ENCODE results near the gene AKT1S1.

The AKT1S1 gene

DNA sequence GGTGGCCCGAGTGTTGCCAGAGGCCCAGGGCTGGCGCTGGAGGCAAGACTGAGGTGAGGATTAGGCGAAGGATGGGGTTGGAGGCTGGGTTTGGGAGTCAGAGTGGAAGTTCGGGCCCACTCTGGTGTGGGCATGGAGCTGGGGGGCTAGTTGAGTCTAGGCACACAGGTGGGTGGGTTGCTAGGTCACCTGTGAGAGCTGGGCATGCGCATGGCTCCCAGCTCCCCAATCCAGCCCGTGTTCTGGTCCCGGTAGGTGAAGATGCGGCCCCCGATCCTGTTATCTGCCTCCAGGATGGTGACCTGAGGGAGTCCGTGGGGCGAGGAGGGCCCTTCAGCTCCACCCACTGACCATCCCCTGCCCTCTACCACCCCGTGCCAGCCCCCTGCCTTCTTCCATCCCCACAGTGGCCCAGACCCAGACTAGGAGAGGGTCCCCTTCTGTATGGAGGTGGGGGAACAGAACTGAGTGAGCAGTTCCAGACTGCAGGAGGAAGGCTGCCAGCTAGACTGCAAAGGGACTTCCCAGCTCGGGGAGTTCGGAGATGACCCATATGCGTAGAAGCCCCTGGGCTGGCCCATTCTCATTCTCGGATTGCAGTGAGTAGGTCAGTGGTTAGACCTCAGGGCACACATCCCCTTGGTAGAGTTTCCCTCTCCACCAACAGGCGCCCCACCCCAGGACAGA lies 17.9 kb upstream of the AKT1S1 start:
- TF ChIP-seq POLR2AphosphoS5 (IDR thresholded peaks at IDR 0.05; ENCODE audit: low read depth, low read length) (no peak), REST (IDR thresholded peaks at IDR 0.05; ENCODE audit: insufficient read depth in 1 of 2, low read depth in 2 of 2, low read length in 2 of 2) (no peak), SIN3A (IDR thresholded peaks at IDR 0.05; ENCODE audit: borderline replicate concordance, insufficient read depth, low read length) (no peak), FOXP2 (optimal IDR thresholded peaks at IDR 0.05; ENCODE audit: borderline replicate concordance, extremely low read depth, extremely low read length, insufficient read depth) (no peak), TAF1 (IDR thresholded peaks at IDR 0.05; ENCODE audit: borderline replicate concordance, insufficient read depth, low read length) (no peak)

DNA sequence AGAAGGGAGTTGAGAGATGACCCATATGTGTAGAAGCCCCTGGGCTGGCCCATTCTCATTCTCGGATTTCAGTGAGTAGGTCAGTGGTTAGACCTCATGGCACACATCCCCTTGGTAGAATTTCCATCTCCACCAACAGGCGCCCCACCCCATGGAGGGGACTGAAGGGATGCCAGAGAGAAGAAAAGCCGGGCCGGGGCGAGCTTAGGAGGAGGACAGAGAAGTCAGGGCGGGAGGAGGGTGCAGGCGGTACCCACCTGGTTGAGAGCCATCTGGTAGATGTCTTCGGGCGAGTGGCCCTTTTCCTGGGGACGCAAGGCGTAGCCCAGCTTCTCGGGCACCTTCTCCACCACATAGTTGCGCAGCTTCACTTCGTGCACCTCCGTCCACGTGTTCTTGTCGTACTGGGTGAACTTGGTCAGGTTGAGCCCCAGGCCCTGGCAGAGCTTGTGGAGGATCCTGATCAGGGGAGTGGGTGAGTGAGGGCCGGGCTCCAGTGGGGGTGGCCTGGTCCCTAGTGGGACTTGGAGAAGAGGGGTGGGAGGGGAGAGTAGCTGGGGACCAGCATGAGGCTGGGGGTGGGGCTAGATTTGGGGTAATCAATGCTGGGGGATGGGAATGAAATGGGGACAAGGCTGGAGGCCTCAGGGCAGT lies 17.0 kb upstream of the AKT1S1 start:
- no peak for TF ChIP-seq POLR2AphosphoS5 (IDR thresholded peaks at IDR 0.05; ENCODE audit: low read depth, low read length)
- no peak for TF ChIP-seq SIN3A (IDR thresholded peaks at IDR 0.05; ENCODE audit: borderline replicate concordance, insufficient read depth, low read length)
- no peak for TF ChIP-seq REST (IDR thresholded peaks at IDR 0.05; ENCODE audit: insufficient read depth in 1 of 2, low read depth in 2 of 2, low read length in 2 of 2)
- TF ChIP-seq TAF1 (IDR thresholded peaks at IDR 0.05; ENCODE audit: borderline replicate concordance, insufficient read depth, low read length), result no peak
- no peak for TF ChIP-seq FOXP2 (optimal IDR thresholded peaks at IDR 0.05; ENCODE audit: borderline replicate concordance, extremely low read depth, extremely low read length, insufficient read depth)

DNA sequence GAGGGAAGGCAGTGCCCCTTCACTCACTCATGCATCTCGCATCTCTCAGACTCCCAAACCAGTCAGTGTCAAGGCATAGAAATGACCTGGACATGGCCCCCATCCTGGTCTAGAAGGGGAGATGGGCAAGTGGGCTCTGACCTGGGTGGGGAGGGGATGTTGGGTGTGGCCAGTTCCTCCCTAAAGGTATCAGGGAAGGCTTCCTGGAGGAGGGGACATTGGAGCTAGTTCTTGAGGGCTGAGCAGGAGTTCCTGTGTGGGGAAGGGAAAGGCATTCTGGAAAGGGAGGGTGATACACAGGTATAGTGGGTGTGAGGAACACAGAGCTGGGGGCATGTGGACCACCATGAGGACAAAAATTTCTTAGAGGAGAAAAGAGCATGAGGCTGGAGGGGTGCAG lies 15.6 kb upstream of the AKT1S1 start:
- no peak for TF ChIP-seq POLR2AphosphoS5 (IDR thresholded peaks at IDR 0.05; ENCODE audit: low read depth, low read length)

DNA sequence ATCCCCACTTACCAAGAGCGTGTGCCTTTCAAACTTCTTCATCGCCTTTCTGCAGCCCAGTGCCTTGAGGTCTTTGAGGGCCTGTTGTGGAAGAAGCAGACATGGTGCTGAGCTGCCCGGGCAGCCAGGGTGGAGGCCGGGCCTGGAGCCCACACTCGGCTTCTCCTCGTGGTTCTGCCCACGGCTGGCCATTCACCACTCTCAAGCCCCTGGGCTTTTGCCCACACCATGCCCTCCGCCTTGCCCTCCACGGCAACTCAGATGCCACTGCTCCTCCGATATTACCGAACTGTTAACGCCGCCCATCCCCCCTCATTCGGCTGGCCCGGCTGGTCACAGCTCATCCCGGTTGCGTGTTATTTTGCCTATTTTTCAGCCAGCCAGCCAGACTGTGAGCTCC lies 14.2 kb upstream of the AKT1S1 start:
- no peak for TF ChIP-seq REST (IDR thresholded peaks at IDR 0.05; ENCODE audit: insufficient read depth in 1 of 2, low read depth in 2 of 2, low read length in 2 of 2)

DNA sequence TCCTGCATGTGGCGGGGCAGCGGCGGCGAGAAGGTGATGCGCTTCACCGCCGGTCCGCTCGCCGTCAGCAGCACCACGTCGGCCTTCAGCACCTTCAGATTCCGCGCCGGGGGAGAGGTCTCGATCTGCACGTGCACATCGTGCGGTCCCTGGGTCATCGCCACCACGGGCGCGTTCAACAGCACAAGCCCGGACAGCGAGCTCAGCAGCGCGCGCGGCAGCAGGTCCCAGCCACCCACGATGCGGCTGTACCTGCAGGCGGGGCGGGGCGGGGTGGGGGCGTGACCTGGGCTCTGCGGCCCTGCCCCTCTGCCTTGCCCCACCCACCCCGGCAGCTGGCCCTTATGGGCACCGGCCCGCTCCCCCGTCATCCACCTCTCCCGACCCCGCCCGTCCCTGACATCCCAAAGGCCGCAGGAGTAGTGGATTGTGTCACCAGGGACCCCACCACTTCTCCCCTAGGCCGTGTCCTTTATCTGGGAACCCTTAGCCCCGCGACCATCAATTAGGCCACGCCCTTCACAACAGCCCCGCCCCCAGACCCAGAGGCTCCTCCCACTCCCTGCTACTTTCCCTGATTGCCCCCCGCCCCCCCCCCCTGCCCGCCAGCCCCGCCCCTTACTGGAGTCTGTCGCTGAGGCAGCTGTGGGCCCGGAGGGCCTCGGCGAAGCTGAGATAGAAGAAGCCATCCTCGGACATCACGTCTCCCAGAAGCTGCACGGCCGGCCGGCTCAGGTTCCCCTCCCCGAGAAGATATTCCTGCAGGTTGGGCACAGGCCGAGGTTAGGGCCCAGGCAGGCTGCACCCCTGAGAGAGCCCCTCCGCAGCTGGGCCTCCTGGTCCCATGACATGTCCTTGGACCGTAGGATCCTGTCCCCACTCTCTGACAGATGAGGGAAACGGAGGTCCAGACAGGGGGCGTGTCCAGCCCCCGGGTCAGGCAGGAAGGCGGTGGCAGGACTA lies 13.5 kb upstream of the AKT1S1 start:
- TF ChIP-seq POLR2AphosphoS5 (IDR thresholded peaks at IDR 0.05; ENCODE audit: low read depth, low read length) (no peak), SIN3A (IDR thresholded peaks at IDR 0.05; ENCODE audit: borderline replicate concordance, insufficient read depth, low read length) (no peak), TAF1 (IDR thresholded peaks at IDR 0.05; ENCODE audit: borderline replicate concordance, insufficient read depth, low read length) (no peak), FOXP2 (optimal IDR thresholded peaks at IDR 0.05; ENCODE audit: borderline replicate concordance, extremely low read depth, extremely low read length, insufficient read depth) (no peak), REST (IDR thresholded peaks at IDR 0.05; ENCODE audit: insufficient read depth in 1 of 2, low read depth in 2 of 2, low read length in 2 of 2) (no peak)

Data from PFSK-1 (cell line).